ENCODE measurements around the gene SEC23B. TPM values are rescaled to one million over a fixed set of nuclear protein-coding genes. Genes with fewer than 3 reads are reported as not detected.

The SEC23B gene
- polyA plus RNA-seq, 1 donor from 2014 or later: 77.8 TPM

- no peaks in the 10 kb centered on the region for H3K9me2 ChIP-seq (ENCODE audit: insufficient read depth, low read length)
- no peak overlapping the region for H2AFZ ChIP-seq (ENCODE audit: low read depth, low read length)
- no peaks in the 10 kb centered on the region for H3K79me2 ChIP-seq (replicated peaks; ENCODE audit: insufficient read depth, low read length)
- H3K4me3 ChIP-seq (ENCODE audit: low read length): no peak overlapping the region
- H3K9me3 ChIP-seq (ENCODE audit: low read length): no peaks in the 10 kb centered on the region
- peaks cover 6% of the 10 kb centered on the region for H3K36me3 ChIP-seq (ENCODE audit: insufficient read depth, low read length)
- no peak for TF ChIP-seq EZH2 (IDR thresholded peaks at IDR 0.05; ENCODE audit: borderline replicate concordance, insufficient read depth, low read length, poor library complexity, severe bottlenecking)
- H3K27ac ChIP-seq (ENCODE audit: low read length): no peak overlapping the region
- H3K4me2 ChIP-seq (ENCODE audit: low read length): no peak overlapping the region
- H3K27me3 ChIP-seq (ENCODE audit: insufficient read depth, low read depth, low read length): no peaks in the 10 kb centered on the region
- H4K20me1 ChIP-seq (ENCODE audit: insufficient read depth): no peaks in the 10 kb centered on the region
- no peaks in the 10 kb centered on the region for H3F3A ChIP-seq (ENCODE audit: insufficient read depth, low read length, poor library complexity, severe bottlenecking)
- H3K9ac ChIP-seq (ENCODE audit: low read length): no peak overlapping the region
Observed at GRCh38 chr20:18533978-18534644, 26.4 kb downstream of the SEC23B start.

- Histone ChIP-seq H3K9me3 (ENCODE audit: low read length) (no peaks in the 10 kb centered on the region), H3K9ac (ENCODE audit: low read length) (no peak overlapping the region), H3K9me2 (ENCODE audit: insufficient read depth, low read length) (no peaks in the 10 kb centered on the region), H3K4me3 (ENCODE audit: low read length) (no peak overlapping the region), H2AFZ (ENCODE audit: low read depth, low read length) (no peak overlapping the region), H3K36me3 (ENCODE audit: insufficient read depth, low read length) (peaks cover 8% of the 10 kb centered on the region), H3K27ac (ENCODE audit: low read length) (no peak overlapping the region), H3K79me2 (replicated peaks; ENCODE audit: insufficient read depth, low read length) (no peaks in the 10 kb centered on the region), H3F3A (ENCODE audit: insufficient read depth, low read length, poor library complexity, severe bottlenecking) (no peaks in the 10 kb centered on the region), H4K20me1 (ENCODE audit: insufficient read depth) (no peaks in the 10 kb centered on the region), H3K27me3 (ENCODE audit: insufficient read depth, low read depth, low read length) (no peaks in the 10 kb centered on the region), H3K4me2 (ENCODE audit: low read length) (no peak overlapping the region)
- TF ChIP-seq TAF1 (IDR thresholded peaks at IDR 0.05; ENCODE audit: low read depth) (no peak), MXI1 (conservative IDR thresholded peaks at IDR 0.05; ENCODE audit: poor library complexity, severe bottlenecking) (no peak), REST (IDR thresholded peaks at IDR 0.05; ENCODE audit: borderline replicate concordance) (no peak), SMC3 (conservative IDR thresholded peaks at IDR 0.05; ENCODE audit: poor library complexity) (no peak), EZH2 (IDR thresholded peaks at IDR 0.05; ENCODE audit: borderline replicate concordance, insufficient read depth, low read length, poor library complexity, severe bottlenecking) (no peak), POLR2AphosphoS5 (IDR thresholded peaks at IDR 0.05) (no peak), RAD21 (conservative IDR thresholded peaks at IDR 0.05) (no peak), EP300 (conservative IDR thresholded peaks at IDR 0.05; ENCODE audit: poor library complexity, severe bottlenecking) (no peak), CTCF (IDR thresholded peaks at IDR 0.05; ENCODE audit: poor library complexity, severe bottlenecking) (no peak)
Observed at GRCh38 chr20:18537651-18538050, 29.9 kb downstream of the SEC23B start.

Data from neural cell (in vitro differentiated cells).